ENCODE measurements around the gene FOLR3. TPM values are rescaled to one million over a fixed set of nuclear protein-coding genes. Genes with fewer than 3 reads are reported as not detected.

The FOLR3 gene
- total RNA-seq, 1 experiment from 2014 or later = not detected

GRCh38 chr11:72102162-72102561 lies 33.4 kb upstream of the FOLR3 start:
- peaks cover 31% of the 10 kb centered on the region for H3K79me2 ChIP-seq (ENCODE audit: low read length)

GRCh38 chr11:72102631-72102945 lies 32.9 kb upstream of the FOLR3 start:
- CTCF ChIA-PET = no interaction called here
- Histone ChIP-seq H3K9me2 (replicated peaks; ENCODE audit: low read length) (no peaks in the 10 kb centered on the region), H3K79me2 (ENCODE audit: low read length) (peaks cover 31% of the 10 kb centered on the region), H3K27ac (ENCODE audit: low read length) (peak overlapping the region; percentile 81), H3K9ac (ENCODE audit: low read length) (peak overlapping the region; percentile 97), H3K4me2 (ENCODE audit: low read length) (peak overlapping the region; percentile 92), H3K36me3 (ENCODE audit: low read depth, low read length) (peaks cover 14% of the 10 kb centered on the region; the same call in 1 of the 2 replicates), H3K9me3 (ENCODE audit: low read length) (no peaks in the 10 kb centered on the region), H2AFZ (ENCODE audit: low read length) (peak overlapping the region; percentile 81), H3K4me1 (ENCODE audit: insufficient read depth, low read length) (peaks cover 18% of the 10 kb centered on the region), H3K4me3 (ENCODE audit: low read length) (peak overlapping the region; percentile 83), H3K27me3 (ENCODE audit: low read length) (no peaks in the 10 kb centered on the region), H4K20me1 (ENCODE audit: low read length) (no peaks in the 10 kb centered on the region), H3F3A (ENCODE audit: low read length, unreplicated experiment) (no peaks in the 10 kb centered on the region)
- intact Hi-C loops (cut with micrococcal nuclease) = loop anchor here (5.0 kb wide), 1 partner anchor 80 kb away; no protein-coding TSS in a partner anchor
- TF ChIP-seq EZH2phosphoT487 (IDR thresholded peaks at IDR 0.05; ENCODE audit: borderline replicate concordance, low read length) (no peak), CTCF (conservative IDR thresholded peaks at IDR 0.05; ENCODE audit: low read depth, low read length) (no peak), EZH2 (IDR thresholded peaks at IDR 0.05; ENCODE audit: low read length, unreplicated experiment) (no peak)
- no peak for DNase-seq
- POLR2A ChIA-PET (ENCODE audit: unreplicated experiment) = interaction anchor here (0.7 kb wide), 1 partner anchor 312 kb away, joined by 8 read pairs; no protein-coding TSS in a partner anchor
- BruUV-seq (replicated peaks) = TSS peak; percentile 64
- ATAC-seq = no peak; the same call in 1 of the 2 replicates

More at GRCh38 chr11:72102162-72102561, 33.4 kb upstream of the FOLR3 start:
- POLR2A ChIA-PET (ENCODE audit: unreplicated experiment) = interaction anchor here (0.7 kb wide), 1 partner anchor 313 kb away, joined by 8 read pairs; no protein-coding TSS in a partner anchor
- H3K9ac ChIP-seq (ENCODE audit: low read length) = peak overlapping the region; percentile 97
- peaks cover 19% of the 10 kb centered on the region; the same call in 1 of the 2 replicates for H3K36me3 ChIP-seq (ENCODE audit: low read depth, low read length)
- no peaks in the 10 kb centered on the region for H3K9me2 ChIP-seq (replicated peaks; ENCODE audit: low read length)
- BruUV-seq (replicated peaks) = no TSS peak
- CTCF ChIA-PET = interaction anchor here (0.6 kb wide), 1 partner anchor 126 kb away, joined by 3 read pairs; no protein-coding TSS in a partner anchor
- peak overlapping the region; percentile 83 for H3K4me3 ChIP-seq (ENCODE audit: low read length)
- H4K20me1 ChIP-seq (ENCODE audit: low read length) = no peaks in the 10 kb centered on the region
- DNase-seq = no peak
- no peaks in the 10 kb centered on the region for H3K27me3 ChIP-seq (ENCODE audit: low read length)
- no peak for TF ChIP-seq EZH2phosphoT487 (IDR thresholded peaks at IDR 0.05; ENCODE audit: borderline replicate concordance, low read length)
- no peak for TF ChIP-seq EZH2 (IDR thresholded peaks at IDR 0.05; ENCODE audit: low read length, unreplicated experiment)
- TF ChIP-seq CTCF (conservative IDR thresholded peaks at IDR 0.05; ENCODE audit: low read depth, low read length) = no peak
- no peak for ATAC-seq
- H3K4me1 ChIP-seq (ENCODE audit: insufficient read depth, low read length) = peaks cover 18% of the 10 kb centered on the region
- H3K9me3 ChIP-seq (ENCODE audit: low read length) = no peaks in the 10 kb centered on the region
- peak overlapping the region; percentile 81 for H3K27ac ChIP-seq (ENCODE audit: low read length)
- H2AFZ ChIP-seq (ENCODE audit: low read length) = peak overlapping the region; percentile 81; the same call in 1 of the 2 replicates
- intact Hi-C loops (cut with micrococcal nuclease) = loop anchor here (5.0 kb wide), 1 partner anchor 80 kb away; no protein-coding TSS in a partner anchor
- H3F3A ChIP-seq (ENCODE audit: low read length, unreplicated experiment) = no peaks in the 10 kb centered on the region
- H3K4me2 ChIP-seq (ENCODE audit: low read length) = peak overlapping the region; percentile 92

All from PC-3 (cell line).